ENCODE data around the gene ZCCHC2. TPM values are rescaled to one million over a fixed set of nuclear protein-coding genes. Genes with fewer than 3 reads are reported as not detected.

The ZCCHC2 gene
- polyA plus RNA-seq, 2 of the 4 experiments (the other 2 are of a cell fraction): 7.6 to 12.5 TPM

GRCh38 chr18:62512532-62512931 lies 10.3 kb upstream of the ZCCHC2 start:
- POLR2A ChIA-PET: interaction anchor here (1.8 kb wide), 1 partner anchor 10 kb away, joined by 4 read pairs; the partner anchor contains the start of gene ZCCHC2
- ATAC-seq: no peak
- 52% methylated on average over 1 of the region's 1 CpG for WGBS (ENCODE audit: missing lambda C conversion rate)
- H3K27ac ChIP-seq: no peak overlapping the region
- no peak for DNase-seq (ENCODE audit: low read depth in 1 of 2, low spot score in 1 of 2)
- CTCF ChIA-PET: no interaction called here
- no peak overlapping the region for H3K4me3 ChIP-seq
- H3K4me2 ChIP-seq: no peak overlapping the region
- TF ChIP-seq NFE2L2 (conservative IDR thresholded peaks at IDR 0.05; ENCODE audit: low read length) (no peak), GATA3 (IDR thresholded peaks at IDR 0.05; ENCODE audit: borderline replicate concordance) (no peak), EP300 (IDR thresholded peaks at IDR 0.05) (no peak), CHD4 (IDR thresholded peaks at IDR 0.05; ENCODE audit: borderline replicate concordance) (no peak), HOXB13 (CRISPR knock-in tag; IDR thresholded peaks at IDR 0.05; ENCODE audit: low read depth) (no peak), FOXS1 (CRISPR knock-in tag; IDR thresholded peaks at IDR 0.05) (no peak), CBX8 (IDR thresholded peaks at IDR 0.05) (no peak)
- peaks cover 5% of the 10 kb centered on the region; the same call in 2 of the 3 replicates for H3K9me3 ChIP-seq
- no peaks in the 10 kb centered on the region for H3K4me1 ChIP-seq
- no peak for FAIRE-seq

DNA sequence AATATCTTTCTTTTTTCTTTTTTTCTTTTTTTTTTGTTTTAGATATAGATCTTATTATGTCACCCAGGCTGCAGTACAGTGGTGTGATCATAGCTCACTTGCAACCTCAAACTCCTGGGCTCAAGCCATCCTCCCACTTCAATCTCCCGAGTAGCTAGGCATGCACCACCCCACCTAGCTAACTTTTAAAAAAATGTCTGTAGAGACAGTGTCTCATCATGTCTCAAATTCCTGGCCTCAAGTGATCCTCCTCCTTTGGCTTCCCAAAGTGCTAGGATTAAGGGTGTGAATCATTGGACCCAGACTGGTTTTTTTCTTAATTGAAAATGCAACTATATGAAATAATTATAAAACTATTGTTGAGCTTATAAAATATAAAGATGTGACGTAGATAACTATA lies 9.8 kb upstream of the ZCCHC2 start:
- ChIA-PET POLR2A (interaction anchor here (1.8 kb wide), 1 partner anchor 10 kb away, joined by 4 read pairs; the partner anchor contains the start of gene ZCCHC2), CTCF (no interaction called here)
- Histone ChIP-seq H3K27ac (no peak overlapping the region), H3K4me2 (no peak overlapping the region), H3K4me3 (no peak overlapping the region), H3K9me3 (peaks cover 5% of the 10 kb centered on the region; the same call in 2 of the 3 replicates), H3K4me1 (no peaks in the 10 kb centered on the region)
- TF ChIP-seq CHD2 (IDR thresholded peaks at IDR 0.05; ENCODE audit: low read length, partially characterized antibody): no peak
- TF ChIP-seq MYC (IDR thresholded peaks at IDR 0.05; ENCODE audit: borderline replicate concordance, low read length): no peak
- no peak for TF ChIP-seq HDAC2 (IDR thresholded peaks at IDR 0.05)
- ATAC-seq (no peak), FAIRE-seq (no peak), DNase-seq (ENCODE audit: low read depth in 1 of 2, low spot score in 1 of 2) (no peak)
- 66% methylated on average over 2 of the region's 2 CpGs for WGBS (ENCODE audit: missing lambda C conversion rate)

DNA sequence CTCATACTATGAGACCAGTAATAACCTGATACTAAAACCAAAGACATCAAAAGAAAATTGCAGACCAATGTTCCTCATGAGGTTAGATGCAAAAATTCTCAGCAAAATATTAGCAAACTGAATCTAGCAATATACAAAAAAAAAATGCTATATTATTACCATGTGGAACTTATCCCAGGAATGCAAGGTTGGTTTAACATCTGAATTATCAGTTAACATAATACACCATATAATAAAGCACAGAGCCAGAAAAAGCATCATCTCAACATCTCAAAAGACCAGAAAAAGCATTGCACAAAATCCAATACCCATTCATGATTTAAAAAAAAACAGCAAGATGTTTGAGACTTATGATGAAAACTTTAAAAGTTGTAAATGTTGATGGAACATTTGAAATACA lies 8.3 kb upstream of the ZCCHC2 start:
- Histone ChIP-seq H3K4me3 (no peak overlapping the region), H3K27ac (no peak overlapping the region), H3K4me1 (0 out of 3 replicates have a peak, but pooled peaks cover 3% of the 10 kb centered on the region), H3K4me2 (no peak overlapping the region), H3K9me3 (peaks cover 5% of the 10 kb centered on the region; the same call in 2 of the 3 replicates)
- POLR2A ChIA-PET: no interaction called here
- TF ChIP-seq USF2 (IDR thresholded peaks at IDR 0.05): no peak
- no peak for TF ChIP-seq EHF (CRISPR knock-in tag; IDR thresholded peaks at IDR 0.05)
- no peak for TF ChIP-seq NPAS2 (CRISPR knock-in tag; IDR thresholded peaks at IDR 0.05; ENCODE audit: borderline replicate concordance)
- no peak for TF ChIP-seq PHF8 (IDR thresholded peaks at IDR 0.05; ENCODE audit: borderline replicate concordance, low read depth)
- TF ChIP-seq, protein P1, sequence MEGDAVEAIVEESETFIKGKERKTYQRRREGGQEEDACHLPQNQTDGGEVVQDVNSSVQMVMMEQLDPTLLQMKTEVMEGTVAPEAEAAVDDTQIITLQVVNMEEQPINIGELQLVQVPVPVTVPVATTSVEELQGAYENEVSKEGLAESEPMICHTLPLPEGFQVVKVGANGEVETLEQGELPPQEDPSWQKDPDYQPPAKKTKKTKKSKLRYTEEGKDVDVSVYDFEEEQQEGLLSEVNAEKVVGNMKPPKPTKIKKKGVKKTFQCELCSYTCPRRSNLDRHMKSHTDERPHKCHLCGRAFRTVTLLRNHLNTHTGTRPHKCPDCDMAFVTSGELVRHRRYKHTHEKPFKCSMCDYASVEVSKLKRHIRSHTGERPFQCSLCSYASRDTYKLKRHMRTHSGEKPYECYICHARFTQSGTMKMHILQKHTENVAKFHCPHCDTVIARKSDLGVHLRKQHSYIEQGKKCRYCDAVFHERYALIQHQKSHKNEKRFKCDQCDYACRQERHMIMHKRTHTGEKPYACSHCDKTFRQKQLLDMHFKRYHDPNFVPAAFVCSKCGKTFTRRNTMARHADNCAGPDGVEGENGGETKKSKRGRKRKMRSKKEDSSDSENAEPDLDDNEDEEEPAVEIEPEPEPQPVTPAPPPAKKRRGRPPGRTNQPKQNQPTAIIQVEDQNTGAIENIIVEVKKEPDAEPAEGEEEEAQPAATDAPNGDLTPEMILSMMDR (IDR thresholded peaks at IDR 0.05): no peak
- no peak for TF ChIP-seq SREBF2 (IDR thresholded peaks at IDR 0.05)
- TF ChIP-seq, protein P2, sequence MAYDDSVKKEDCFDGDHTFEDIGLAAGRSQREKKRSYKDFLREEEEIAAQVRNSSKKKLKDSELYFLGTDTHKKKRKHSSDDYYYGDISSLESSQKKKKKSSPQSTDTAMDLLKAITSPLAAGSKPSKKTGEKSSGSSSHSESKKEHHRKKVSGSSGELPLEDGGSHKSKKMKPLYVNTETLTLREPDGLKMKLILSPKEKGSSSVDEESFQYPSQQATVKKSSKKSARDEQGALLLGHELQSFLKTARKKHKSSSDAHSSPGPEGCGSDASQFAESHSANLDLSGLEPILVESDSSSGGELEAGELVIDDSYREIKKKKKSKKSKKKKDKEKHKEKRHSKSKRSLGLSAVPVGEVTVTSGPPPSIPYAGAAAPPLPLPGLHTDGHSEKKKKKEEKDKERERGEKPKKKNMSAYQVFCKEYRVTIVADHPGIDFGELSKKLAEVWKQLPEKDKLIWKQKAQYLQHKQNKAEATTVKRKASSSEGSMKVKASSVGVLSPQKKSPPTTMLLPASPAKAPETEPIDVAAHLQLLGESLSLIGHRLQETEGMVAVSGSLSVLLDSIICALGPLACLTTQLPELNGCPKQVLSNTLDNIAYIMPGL (CRISPR knock-in tag; IDR thresholded peaks at IDR 0.05; ENCODE audit: borderline replicate concordance): no peak
- TF ChIP-seq NR3C1 (IDR thresholded peaks at IDR 0.05): no peak
- TF ChIP-seq HES2 (IDR thresholded peaks at IDR 0.05): no peak
- TF ChIP-seq, protein P3, sequence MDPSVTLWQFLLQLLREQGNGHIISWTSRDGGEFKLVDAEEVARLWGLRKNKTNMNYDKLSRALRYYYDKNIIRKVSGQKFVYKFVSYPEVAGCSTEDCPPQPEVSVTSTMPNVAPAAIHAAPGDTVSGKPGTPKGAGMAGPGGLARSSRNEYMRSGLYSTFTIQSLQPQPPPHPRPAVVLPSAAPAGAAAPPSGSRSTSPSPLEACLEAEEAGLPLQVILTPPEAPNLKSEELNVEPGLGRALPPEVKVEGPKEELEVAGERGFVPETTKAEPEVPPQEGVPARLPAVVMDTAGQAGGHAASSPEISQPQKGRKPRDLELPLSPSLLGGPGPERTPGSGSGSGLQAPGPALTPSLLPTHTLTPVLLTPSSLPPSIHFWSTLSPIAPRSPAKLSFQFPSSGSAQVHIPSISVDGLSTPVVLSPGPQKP (IDR thresholded peaks at IDR 0.05; ENCODE audit: low read depth, low read length): no peak
- TF ChIP-seq ATOH8 (CRISPR knock-in tag; IDR thresholded peaks at IDR 0.05; ENCODE audit: low read depth): no peak
- DNase-seq (ENCODE audit: low read depth in 1 of 2, low spot score in 1 of 2) (no peak), ATAC-seq (no peak), FAIRE-seq (no peak)
- CTCF ChIA-PET: no interaction called here
